Smooth muscle cell (in vitro differentiated cells): ENCODE results near the gene TMEM154. TPM values are rescaled to one million over a fixed set of nuclear protein-coding genes. Genes with fewer than 3 reads are reported as not detected.

Source experiments
- DNase-seq: peaks from one replicate; lab custom pipeline; 2025; ENCODE audit not compliant: unreplicated experiment; lab: John Stamatoyannopoulos, UW
- H2AFZ ChIP-seq: fragments of 200-600 bp; sonication (generic); 2 replicates; pipeline ENCODE4 v1.6.0; 2016; ENCODE audit warnings: antibody characterized with exemption, low read depth, mild to moderate bottlenecking
- H3F3A ChIP-seq: fragments of 200-600 bp; sonication (generic); 2 replicates; pipeline ENCODE4 v1.6.0; 2017; ENCODE audit warnings: antibody characterized with exemption, low read depth
- H3K27ac ChIP-seq: fragments of 200-600 bp; sonication (generic); 2 replicates; pipeline ENCODE4 v1.5.1; 2016; ENCODE audit warnings: low read depth, mild to moderate bottlenecking
- H3K27me3 ChIP-seq: fragments of 200-600 bp; sonication (generic); 2 replicates; pipeline ENCODE4 v1.6.1; 2016; ENCODE audit warnings: low read depth, mild to moderate bottlenecking
- H3K36me3 ChIP-seq: fragments of 200-600 bp; sonication (generic); 2 replicates; pipeline ENCODE4 v1.5.1; 2016; ENCODE audit warnings: low read depth
- H3K4me1 ChIP-seq: fragments of 200-600 bp; sonication (generic); 2 replicates; pipeline ENCODE4 v1.5.1; 2016; ENCODE audit warnings: low read depth
- H3K4me2 ChIP-seq: fragments of 200-600 bp; sonication (generic); 2 replicates; pipeline ENCODE4 v1.6.0; 2016; ENCODE audit warnings: mild to moderate bottlenecking
- H3K4me3 ChIP-seq: fragments of 200-600 bp; sonication (generic); 2 replicates; pipeline ENCODE4 v1.5.1; 2016; ENCODE audit warnings: mild to moderate bottlenecking
- H3K79me2 ChIP-seq: fragments of 200-600 bp; sonication (generic); 2 replicates; pipeline ENCODE4 v1.6.0; 2016; ENCODE audit warnings: low read depth, mild to moderate bottlenecking
- H3K9ac ChIP-seq: fragments of 200-600 bp; sonication (generic); 2 replicates; pipeline ENCODE4 v1.6.0; 2016; ENCODE audit warnings: low read depth
- H3K9me3 ChIP-seq: fragments of 200-600 bp; sonication (generic); replicated peaks from 2 replicates; pipeline ENCODE4 v1.5.1; 2016; ENCODE audit warnings: low read depth
- H4K20me1 ChIP-seq: fragments of 200-600 bp; sonication (generic); 2 replicates; pipeline ENCODE4 v1.6.0; 2016; ENCODE audit warnings: low read depth
- CTCF ChIP-seq: fragments of 200-600 bp; sonication (generic); IDR thresholded peaks from 2 replicates; pipeline ENCODE4 v1.5.1; 2017; ENCODE audit warnings: borderline replicate concordance, mild to moderate bottlenecking, antibody characterized with exemption; ENCODE audit not compliant: insufficient read depth, poor library complexity, severe bottlenecking
- WGBS: methylation state at CpG from one replicate; pipeline ENCODE4 v1.1.7; 2016; ENCODE audit warnings: low lambda C conversion rate; 5-methylcytosine and 5-hydroxymethylcytosine counted together
- polyA plus RNA-seq: library from polyadenylated mRNA; unstranded; fragments of >200 nt; fragmentation: Nextera tagmentation; extraction: Ambion mirVana; gene quantifications from 2 replicates; pipeline ENCODE4 v1.2.1, GENCODE V29; 2016
- total RNA-seq: library from RNA; depleted of rRNA; stranded (reverse); fragments of >200 nt; gene quantifications from 2 replicates; pipeline ENCODE4 v1.2.3, GENCODE V29; 2014

TMEM154 gene, protein sequence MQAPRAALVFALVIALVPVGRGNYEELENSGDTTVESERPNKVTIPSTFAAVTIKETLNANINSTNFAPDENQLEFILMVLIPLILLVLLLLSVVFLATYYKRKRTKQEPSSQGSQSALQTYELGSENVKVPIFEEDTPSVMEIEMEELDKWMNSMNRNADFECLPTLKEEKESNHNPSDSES
- total RNA-seq (3.8 and 6.0 TPM in 2 replicates), polyA plus RNA-seq (1.8 and 6.6 TPM in 2 replicates)

GRCh38 chr4:152679414-152680281, at the start of gene TMEM154:
TSS of gene TMEM154 (minus strand) at chr4:152679997. CDS start at chr4:152679933, 64 bp downstream.
- WGBS = 6% methylated on average over 32 of the region's 32 CpGs
- H3K79me2 ChIP-seq = no peaks in the 10 kb centered on the region
- peak within 1 kb of the TSS; percentile 65 for H3K4me3 ChIP-seq
- no peaks in the 10 kb centered on the region for H3K36me3 ChIP-seq
- peak within 1 kb of the TSS; percentile 71 for H3K9ac ChIP-seq
- H3K4me2 ChIP-seq = peak within 1 kb of the TSS; percentile 96
- H3K9me3 ChIP-seq = no peaks in the 10 kb centered on the region
- DNase-seq = peak; percentile 9
- TF ChIP-seq CTCF = no peak
- no peaks in the 10 kb centered on the region for H3K27me3 ChIP-seq
- no peaks in the 10 kb centered on the region for H4K20me1 ChIP-seq
- H3K4me1 ChIP-seq = peaks cover 23% of the 10 kb centered on the region
- H3F3A ChIP-seq = peaks cover 6% of the 10 kb centered on the region
- peak within 1 kb of the TSS; percentile 93 for H3K27ac ChIP-seq
- H2AFZ ChIP-seq = peak within 1 kb of the TSS; percentile 98

DNA sequence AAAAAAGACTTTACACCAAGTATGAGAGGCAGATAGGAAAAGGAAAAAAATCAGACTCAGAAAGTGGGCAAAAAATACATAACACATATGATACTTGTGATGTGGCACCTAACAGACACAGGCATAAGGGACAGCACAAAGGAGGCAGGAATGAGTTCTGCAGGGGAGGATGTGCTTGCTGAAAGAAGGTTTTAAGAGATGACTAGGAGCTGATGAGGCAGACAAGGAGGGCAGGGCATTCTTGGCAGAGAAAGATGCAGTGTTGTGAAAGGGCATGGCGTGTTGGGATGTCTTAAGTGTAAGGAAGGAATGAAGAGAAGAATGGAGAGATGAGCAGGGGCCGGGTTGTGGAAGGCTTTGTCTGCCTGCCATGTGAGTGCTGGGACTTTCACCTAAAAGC, 49.7 kb upstream of the TMEM154 start:
- WGBS = 38% methylated on average over 2 of the region's 2 CpGs
- no peaks in the 10 kb centered on the region for H4K20me1 ChIP-seq
- H3K4me1 ChIP-seq = no peaks in the 10 kb centered on the region
- H2AFZ ChIP-seq = no peak overlapping the region
- H3K4me3 ChIP-seq = no peak overlapping the region
- no peak overlapping the region for H3K4me2 ChIP-seq
- no peaks in the 10 kb centered on the region for H3K27me3 ChIP-seq
- H3K9me3 ChIP-seq = no peaks in the 10 kb centered on the region
- no peak overlapping the region for H3K27ac ChIP-seq
- H3K79me2 ChIP-seq = no peaks in the 10 kb centered on the region
- no peak for DNase-seq
- no peak overlapping the region for H3K9ac ChIP-seq
- no peaks in the 10 kb centered on the region for H3K36me3 ChIP-seq
- H3F3A ChIP-seq = no peaks in the 10 kb centered on the region
- TF ChIP-seq CTCF = no peak

GRCh38 chr4:152728343-152728742, 48.5 kb upstream of the TMEM154 start:
- Histone ChIP-seq H3K27ac (no peak overlapping the region), H3F3A (no peaks in the 10 kb centered on the region), H3K27me3 (no peaks in the 10 kb centered on the region), H3K9me3 (no peaks in the 10 kb centered on the region), H3K4me2 (no peak overlapping the region), H2AFZ (no peak overlapping the region), H3K36me3 (no peaks in the 10 kb centered on the region), H3K79me2 (no peaks in the 10 kb centered on the region), H3K4me3 (no peak overlapping the region), H4K20me1 (no peaks in the 10 kb centered on the region), H3K9ac (no peak overlapping the region), H3K4me1 (no peaks in the 10 kb centered on the region)
- WGBS = 100% methylated on average over 1 of the region's 1 CpG
- no peak for TF ChIP-seq CTCF
- no peak for DNase-seq
